Activated T-cell treated with anti-CD3 and anti-CD28 coated beads, Interleukin-2, amount 50 U/mL, for 24 hours (primary cell): ENCODE data around the gene CTDSPL.
A peak's percentile ranks its signal among the peaks of the same experiment; 100 is the strongest.

Source experiments
- DNase-seq: peaks from one replicate; pipeline ENCODE4 v3.0.0-alpha.2; 2020
- H3K27ac Mint-ChIP-seq: 2 replicates; pipeline ENCODE4 v1.8.0; 2020; ENCODE audit warnings: mild to moderate bottlenecking, mixed read lengths
- H3K27me3 Mint-ChIP-seq: 2 replicates; pipeline ENCODE4 v1.8.0; 2020; ENCODE audit warnings: mixed read lengths
- H3K36me3 Mint-ChIP-seq: 2 replicates; pipeline ENCODE4 v1.8.0; 2020; ENCODE audit warnings: low read depth, mixed read lengths
- H3K4me1 Mint-ChIP-seq: 2 replicates; pipeline ENCODE4 v1.8.0; 2020; ENCODE audit warnings: low read depth, mixed read lengths
- H3K4me3 Mint-ChIP-seq: 2 replicates; pipeline ENCODE4 v1.8.0; 2020; ENCODE audit warnings: mild to moderate bottlenecking, moderate library complexity, mixed read lengths
- H3K9me3 Mint-ChIP-seq: 2 replicates; pipeline ENCODE4 v1.8.0; 2020; ENCODE audit warnings: mixed read lengths

The CTDSPL gene

GRCh38 chr3:37833302-37834186, 28.1 kb upstream of the CTDSPL start:
- H3K4me1 Mint-ChIP-seq, result no peaks in the 10 kb centered on the region
- no peak overlapping the region for H3K4me3 Mint-ChIP-seq
- H3K27me3 Mint-ChIP-seq, result peaks cover 15% of the 10 kb centered on the region
- DNase-seq, result no peak
- H3K9me3 Mint-ChIP-seq, result no peaks in the 10 kb centered on the region
- H3K36me3 Mint-ChIP-seq, result no peaks in the 10 kb centered on the region
- no peak overlapping the region for H3K27ac Mint-ChIP-seq

DNA sequence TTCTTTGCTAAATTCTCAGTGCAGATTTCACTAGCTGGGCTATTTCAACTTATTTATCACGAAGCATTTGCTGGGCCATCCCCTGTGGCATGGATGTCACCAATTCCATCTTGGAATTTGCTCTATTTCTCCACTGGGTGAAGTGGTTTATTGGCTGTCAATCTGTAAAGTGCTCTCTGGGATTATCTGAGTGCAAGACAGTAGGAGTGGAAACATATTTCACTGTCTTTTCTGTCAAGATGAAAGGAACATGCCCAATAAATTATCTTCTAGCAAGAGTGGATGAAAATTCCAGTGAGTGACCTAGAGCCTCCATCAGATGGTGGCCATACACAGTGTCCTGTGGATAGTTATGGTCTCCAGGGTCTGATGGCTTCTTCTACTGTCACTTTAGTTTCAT, 25.1 kb upstream of the CTDSPL start:
- no peak for DNase-seq
- Mint-ChIP-seq H3K27ac (no peak overlapping the region), H3K4me1 (no peaks in the 10 kb centered on the region), H3K27me3 (peaks cover 11% of the 10 kb centered on the region), H3K9me3 (no peaks in the 10 kb centered on the region), H3K4me3 (no peak overlapping the region), H3K36me3 (no peaks in the 10 kb centered on the region)

DNA sequence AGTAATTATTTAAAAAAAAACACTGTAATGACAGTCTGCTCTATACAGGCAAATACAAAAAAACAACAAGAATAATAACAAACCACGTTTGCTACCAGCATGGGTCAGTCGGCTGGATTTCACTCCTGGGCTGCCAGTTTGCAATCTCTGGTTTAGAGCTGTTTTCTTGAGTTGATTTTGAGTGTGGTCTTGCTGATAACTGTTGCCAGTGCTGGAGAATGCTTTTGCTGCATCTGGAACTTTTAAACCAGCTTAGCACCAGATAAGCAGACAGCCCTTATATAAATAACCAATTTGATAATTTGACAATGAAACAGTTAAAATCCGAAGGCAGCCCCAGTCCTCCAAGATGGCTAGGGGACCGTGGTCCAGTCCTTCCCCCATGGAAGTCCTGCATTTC, 14.0 kb upstream of the CTDSPL start:
- Mint-ChIP-seq H3K4me3 (no peak overlapping the region), H3K27ac (no peak overlapping the region), H3K36me3 (no peaks in the 10 kb centered on the region), H3K4me1 (no peaks in the 10 kb centered on the region), H3K27me3 (no peaks in the 10 kb centered on the region), H3K9me3 (no peaks in the 10 kb centered on the region)
- no peak for DNase-seq

DNA sequence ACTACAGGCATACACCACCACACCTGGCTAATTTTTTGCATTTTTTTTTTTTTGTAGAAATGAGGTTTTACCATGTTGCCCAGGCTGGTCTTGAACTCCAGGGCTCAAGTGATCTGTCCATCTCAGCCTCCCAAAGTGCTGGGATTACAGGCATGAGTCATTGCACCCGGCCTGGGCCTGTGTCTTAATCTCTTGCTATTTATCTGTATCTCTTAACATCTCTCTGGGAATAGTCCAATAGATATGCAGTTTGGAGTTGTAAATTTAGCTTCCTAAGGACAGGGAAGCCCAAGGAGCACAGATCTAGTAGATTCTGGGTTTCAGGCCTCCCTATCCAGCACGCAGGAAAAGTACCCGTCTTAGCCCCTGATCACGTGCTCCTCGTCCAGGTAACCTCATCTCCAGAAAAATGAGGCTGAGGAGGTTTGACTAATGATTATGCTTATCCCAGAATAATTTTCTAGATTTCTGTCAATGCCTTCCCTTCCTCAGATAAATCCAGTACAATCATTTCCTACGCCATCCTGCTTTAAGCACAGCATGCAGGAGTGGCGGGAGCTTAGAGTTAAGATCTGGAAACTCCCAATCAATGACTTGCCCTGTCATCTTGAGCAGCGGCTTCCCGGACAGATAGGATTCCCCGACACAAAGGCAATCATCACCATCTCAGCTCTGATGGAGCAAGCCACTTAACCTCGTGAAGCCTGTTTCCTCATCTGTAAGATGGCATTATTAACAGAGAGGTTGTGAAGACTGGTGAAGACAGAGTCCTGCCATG, 12.3 kb upstream of the CTDSPL start:
- Mint-ChIP-seq H3K27me3 (no peaks in the 10 kb centered on the region), H3K9me3 (no peaks in the 10 kb centered on the region), H3K36me3 (no peaks in the 10 kb centered on the region), H3K4me1 (no peaks in the 10 kb centered on the region), H3K27ac (no peak overlapping the region), H3K4me3 (no peak overlapping the region)
- no peak for DNase-seq

DNA sequence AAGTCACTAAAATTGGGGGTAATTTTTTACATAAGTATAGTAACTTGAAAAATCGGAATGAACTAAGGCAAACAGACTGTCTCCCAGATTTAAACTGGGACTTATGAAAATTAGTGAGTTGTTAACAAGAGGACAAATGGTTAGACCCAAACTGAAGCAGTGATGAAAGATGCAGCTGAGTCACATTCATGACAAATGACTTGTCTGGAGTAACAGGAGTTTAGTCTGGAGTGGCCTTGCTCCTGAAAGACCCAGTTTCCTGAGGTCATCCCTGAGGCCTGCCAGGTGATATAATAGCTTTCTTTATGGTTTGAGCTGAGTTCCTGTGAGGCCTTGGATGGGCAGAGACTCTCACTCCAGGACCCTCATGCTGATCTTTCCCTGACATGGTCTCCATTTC, 9.6 kb upstream of the CTDSPL start:
- Mint-ChIP-seq H3K4me3 (no peak overlapping the region), H3K36me3 (no peaks in the 10 kb centered on the region), H3K27ac (no peak overlapping the region), H3K27me3 (no peaks in the 10 kb centered on the region), H3K4me1 (no peaks in the 10 kb centered on the region), H3K9me3 (no peaks in the 10 kb centered on the region)
- DNase-seq, result no peak

DNA sequence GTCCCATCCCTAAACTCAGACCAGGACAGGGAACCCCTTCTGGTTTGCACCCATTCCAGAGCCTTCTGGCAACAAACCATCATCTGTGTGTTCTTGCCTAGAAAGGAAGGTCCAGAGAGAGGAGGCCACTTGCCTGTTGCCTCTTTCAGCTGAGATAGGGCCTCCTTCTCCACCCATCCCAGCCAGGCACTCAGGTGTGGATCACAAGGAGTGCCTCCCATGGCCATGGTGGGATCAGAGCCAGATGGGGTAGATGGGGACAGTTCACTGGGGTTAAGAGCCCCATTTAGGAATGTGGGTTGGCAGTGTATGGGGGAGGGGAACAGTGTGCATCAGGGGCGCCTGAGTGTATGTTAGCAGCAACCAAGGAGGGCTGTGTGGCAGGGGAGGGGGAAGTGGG, 8.9 kb upstream of the CTDSPL start:
- H3K4me3 Mint-ChIP-seq, result no peak overlapping the region
- no peak for DNase-seq
- H3K27ac Mint-ChIP-seq, result no peak overlapping the region
- H3K36me3 Mint-ChIP-seq, result no peaks in the 10 kb centered on the region
- H3K9me3 Mint-ChIP-seq, result no peaks in the 10 kb centered on the region
- H3K27me3 Mint-ChIP-seq, result no peaks in the 10 kb centered on the region
- H3K4me1 Mint-ChIP-seq, result no peaks in the 10 kb centered on the region

DNA sequence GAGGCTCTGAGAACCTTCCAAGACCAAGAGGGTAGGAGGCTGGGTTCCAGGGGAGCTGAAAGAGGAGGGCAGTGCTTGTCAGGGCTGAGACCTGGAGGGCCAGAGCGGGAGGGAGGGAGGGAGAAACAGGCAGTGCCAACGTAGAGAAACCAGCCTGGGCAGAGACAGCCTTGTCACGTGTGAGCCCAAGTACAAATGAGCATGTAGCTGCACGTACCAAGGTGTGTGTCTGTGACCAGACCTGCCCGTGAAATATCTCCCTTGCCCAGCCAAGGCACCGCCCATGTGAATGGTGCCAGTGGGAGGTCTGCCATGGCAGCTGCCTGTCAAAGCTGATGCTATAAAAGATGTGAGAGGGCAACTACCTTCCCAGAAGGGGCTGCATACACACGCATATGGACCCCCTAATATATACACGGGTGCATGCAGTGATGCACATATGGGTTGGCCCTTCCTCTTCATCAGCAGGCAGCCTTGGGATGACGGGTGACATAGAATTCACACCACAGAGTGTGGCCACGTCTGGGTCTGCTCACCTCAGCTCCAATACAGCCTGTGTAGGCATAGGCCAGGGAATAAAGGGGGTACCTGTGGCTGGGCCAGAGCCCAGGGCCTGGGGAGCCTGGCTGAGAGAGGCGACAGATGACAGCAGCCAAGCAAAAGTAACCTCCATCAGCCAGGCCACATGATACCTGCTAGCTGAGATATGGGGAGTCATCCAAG, 7.8 kb upstream of the CTDSPL start:
- H3K27me3 Mint-ChIP-seq, result no peaks in the 10 kb centered on the region
- H3K4me3 Mint-ChIP-seq, result no peak overlapping the region
- no peak for DNase-seq
- no peak overlapping the region for H3K27ac Mint-ChIP-seq
- no peaks in the 10 kb centered on the region for H3K36me3 Mint-ChIP-seq
- H3K9me3 Mint-ChIP-seq, result no peaks in the 10 kb centered on the region
- no peaks in the 10 kb centered on the region for H3K4me1 Mint-ChIP-seq

DNA sequence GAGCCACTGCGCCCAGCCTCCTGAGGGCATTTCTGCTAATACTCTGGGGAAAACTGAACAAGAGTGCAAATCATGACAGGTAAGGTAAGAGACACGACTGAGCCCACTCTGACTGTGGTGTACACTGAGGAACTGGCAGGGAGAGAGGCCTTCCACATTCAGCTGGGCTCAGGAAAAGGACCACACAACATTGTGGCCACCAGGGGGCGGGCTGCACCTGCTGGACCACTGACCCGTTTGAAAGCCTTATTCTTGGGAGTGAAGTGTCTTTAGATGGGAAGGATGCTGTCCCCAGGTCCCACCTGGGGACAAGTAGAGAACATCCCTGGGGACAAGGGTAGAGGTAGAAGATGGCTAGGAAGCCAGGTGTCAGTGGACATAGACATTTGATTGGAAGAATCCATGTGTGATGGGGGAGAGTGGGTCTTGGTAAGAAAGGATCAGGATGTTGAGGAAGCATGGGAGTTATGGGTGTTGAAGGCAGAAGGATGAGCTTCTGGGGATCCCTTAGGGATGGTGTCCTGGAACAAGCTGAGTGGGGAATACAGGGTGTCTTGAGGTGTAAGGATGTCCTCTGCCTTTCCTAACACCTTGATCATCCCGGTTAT, 6.2 kb upstream of the CTDSPL start:
- Mint-ChIP-seq H3K27ac (no peak overlapping the region), H3K4me3 (no peak overlapping the region)

GRCh38 chr3:37856381-37856780, 5.3 kb upstream of the CTDSPL start:
- H3K27ac Mint-ChIP-seq, result no peak overlapping the region
- H3K9me3 Mint-ChIP-seq, result no peaks in the 10 kb centered on the region
- H3K27me3 Mint-ChIP-seq, result peaks cover 12% of the 10 kb centered on the region
- peaks cover 13% of the 10 kb centered on the region for H3K4me1 Mint-ChIP-seq
- H3K36me3 Mint-ChIP-seq, result no peaks in the 10 kb centered on the region
- no peak for DNase-seq
- no peak overlapping the region for H3K4me3 Mint-ChIP-seq

More for the DNA sequence above, 6.2 kb upstream of the CTDSPL start:
- peak; percentile 85 for DNase-seq
- peaks cover 6% of the 10 kb centered on the region for H3K4me1 Mint-ChIP-seq
- peaks cover 6% of the 10 kb centered on the region for H3K27me3 Mint-ChIP-seq
- H3K36me3 Mint-ChIP-seq, result no peaks in the 10 kb centered on the region
- H3K9me3 Mint-ChIP-seq, result no peaks in the 10 kb centered on the region

GRCh38 chr3:37858742-37859141, 2.9 kb upstream of the CTDSPL start:
- Mint-ChIP-seq H3K27me3 (peaks cover 21% of the 10 kb centered on the region), H3K4me1 (peaks cover 23% of the 10 kb centered on the region), H3K4me3 (no peak overlapping the region), H3K9me3 (no peaks in the 10 kb centered on the region), H3K36me3 (no peaks in the 10 kb centered on the region), H3K27ac (no peak overlapping the region)
- no peak for DNase-seq

GRCh38 chr3:37859354-37859753, 2.3 kb upstream of the CTDSPL start:
- H3K36me3 Mint-ChIP-seq, result no peaks in the 10 kb centered on the region
- no peak for DNase-seq
- peaks cover 21% of the 10 kb centered on the region for H3K27me3 Mint-ChIP-seq
- H3K4me3 Mint-ChIP-seq, result no peak overlapping the region
- no peak overlapping the region for H3K27ac Mint-ChIP-seq
- H3K9me3 Mint-ChIP-seq, result no peaks in the 10 kb centered on the region
- H3K4me1 Mint-ChIP-seq, result peaks cover 23% of the 10 kb centered on the region

DNA sequence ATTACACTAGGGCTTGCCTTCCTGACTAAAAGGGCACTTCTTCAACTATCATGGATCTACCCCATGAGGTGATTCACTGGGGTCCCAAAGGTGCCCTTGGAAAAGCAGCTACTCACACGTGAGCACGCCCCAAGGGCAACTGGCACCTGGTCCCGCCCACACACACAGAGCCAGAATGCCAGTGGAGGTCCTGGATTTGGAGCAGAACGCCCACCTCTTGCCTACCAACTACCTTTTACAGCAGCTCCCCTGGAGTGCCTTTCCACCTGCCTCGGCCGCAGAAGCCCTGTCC, 1.8 kb upstream of the CTDSPL start:
- Mint-ChIP-seq H3K4me1 (peaks cover 23% of the 10 kb centered on the region), H3K27me3 (peaks cover 21% of the 10 kb centered on the region), H3K36me3 (no peaks in the 10 kb centered on the region), H3K4me3 (peak overlapping the region; percentile 73), H3K9me3 (no peaks in the 10 kb centered on the region), H3K27ac (peak overlapping the region; percentile 80)
- DNase-seq, result no peak

DNA sequence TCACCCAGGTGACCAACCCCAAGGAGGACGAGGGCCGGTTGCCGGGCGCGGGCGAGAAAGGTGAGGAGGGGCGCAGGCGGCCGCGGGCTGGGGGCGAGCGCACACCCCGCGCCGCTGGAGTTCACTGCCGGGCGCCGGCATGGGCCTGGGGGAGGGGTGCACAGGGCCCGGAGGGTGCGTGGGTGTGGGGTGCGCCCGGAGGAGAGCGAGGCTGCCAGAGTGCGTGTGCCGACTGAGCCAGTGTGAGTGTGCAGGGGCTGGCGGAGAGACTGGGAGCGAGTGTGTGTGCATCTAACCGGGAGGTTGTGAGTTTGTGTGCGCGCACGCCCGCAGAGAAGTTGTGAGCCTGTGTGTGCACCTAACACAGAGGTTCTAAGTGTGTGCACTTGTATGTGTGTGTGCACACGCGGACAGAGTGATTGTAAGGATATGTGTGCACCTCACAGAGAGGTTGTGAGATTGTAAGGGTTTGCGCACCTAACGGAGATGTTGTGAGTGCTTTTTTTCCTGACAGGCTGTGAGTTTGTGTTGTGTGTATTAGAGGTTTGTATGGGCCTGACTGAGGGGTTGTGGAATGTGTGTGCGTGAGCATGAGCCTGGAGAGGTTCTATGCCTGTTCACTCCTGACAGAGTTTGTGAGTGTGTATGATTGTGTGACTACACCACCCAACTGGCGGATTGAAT, 681 bp downstream of the CTDSPL start:
- no peaks in the 10 kb centered on the region for H3K36me3 Mint-ChIP-seq
- H3K27ac Mint-ChIP-seq, result peak overlapping the region; percentile 50
- peaks cover 26% of the 10 kb centered on the region for H3K27me3 Mint-ChIP-seq
- no peaks in the 10 kb centered on the region for H3K9me3 Mint-ChIP-seq
- H3K4me1 Mint-ChIP-seq, result peaks cover 23% of the 10 kb centered on the region
- H3K4me3 Mint-ChIP-seq, result peak overlapping the region; percentile 79
- peak; percentile 67 for DNase-seq
